Liver (tissue), 9 donors: ENCODE results near the gene RNF220. TPM values are rescaled to one million over a fixed set of nuclear protein-coding genes. Genes with fewer than 3 reads are reported as not detected.

ENCODE experiments used
- DNase-seq: peaks from one replicate; pipeline ENCODE4 v3.0.0-alpha.2; 2017; ENCODE audit warnings: low spot score
- H3K27ac ChIP-seq, 2 donors: one replicate each; pipeline ENCODE4 v1.7.0; 2013; ENCODE audit warnings: inconsistent platforms in 2 of 2, low read length in 2 of 2, control low read depth in 1 of 2, low read depth in 1 of 2, mild to moderate bottlenecking in 1 of 2
- H3K27me3 ChIP-seq, 4 donors: one replicate each; pipeline versions ENCODE4 v1.6.1 to v1.7.0; 2013; ENCODE audit warnings: low read length in 3 of 4, inconsistent platforms in 1 of 4, mild to moderate bottlenecking in 1 of 4, moderate library complexity in 1 of 4; ENCODE audit not compliant: control insufficient read depth in 4 of 4, insufficient read depth in 4 of 4
- H3K36me3 ChIP-seq, 4 donors: one replicate each; pipeline versions ENCODE4 v1.6.1 to v1.7.0; 2013; ENCODE audit warnings: low read length in 3 of 4, mild to moderate bottlenecking in 3 of 4, low read depth in 1 of 4, moderate library complexity in 1 of 4; ENCODE audit not compliant: control insufficient read depth in 4 of 4, insufficient read depth in 3 of 4
- H3K4me1 ChIP-seq, 4 donors: one replicate each; pipeline versions ENCODE4 v1.6.1 to v1.7.0; 2013; ENCODE audit warnings: low read length in 3 of 4, mild to moderate bottlenecking in 3 of 4, moderate library complexity in 1 of 4; ENCODE audit not compliant: control insufficient read depth in 4 of 4, insufficient read depth in 4 of 4
- H3K4me3 ChIP-seq, 3 donors: one replicate each; pipeline versions ENCODE4 v1.6.1 to v1.7.0; 2013; ENCODE audit warnings: low read length in 3 of 3, control low read depth in 1 of 3, low read depth in 1 of 3, mild to moderate bottlenecking in 1 of 3
- H3K9ac ChIP-seq, 2 donors: one replicate each; pipeline ENCODE4 v1.7.0; 2013; ENCODE audit warnings: low read length in 2 of 2, mild to moderate bottlenecking in 2 of 2, moderate library complexity in 2 of 2, control low read depth in 1 of 2, low read depth in 1 of 2
- H3K9me3 ChIP-seq, 4 donors: one replicate each; pipeline versions ENCODE4 v1.6.1 to v1.7.0; 2013; ENCODE audit warnings: low read length in 3 of 4; ENCODE audit not compliant: control insufficient read depth in 4 of 4
- ATF3 ChIP-seq: IDR thresholded peaks from 2 replicates; pipeline ENCODE4 v1.6.1; 2016; ENCODE audit warnings: antibody characterized with exemption
- CTCF ChIP-seq: fragments of 150-350 bp; IDR thresholded peaks from 2 replicates; pipeline ENCODE4 v1.5.1; 2017; ENCODE audit warnings: improper control_type of control experiment, low read depth, low read length; ENCODE audit not compliant: missing input control
- EGR1 ChIP-seq, 2 donors: IDR thresholded peaks; 2 replicates each; pipeline ENCODE4 v1.6.1; 2016 to 2018; ENCODE audit warnings: antibody characterized with exemption in 2 of 2, low read depth in 2 of 2
- FOXA1 ChIP-seq: IDR thresholded peaks from 2 replicates; pipeline ENCODE4 v1.6.1; 2016; ENCODE audit warnings: antibody characterized with exemption
- FOXA2 ChIP-seq: IDR thresholded peaks from 2 replicates; pipeline ENCODE4 v1.6.1; 2016; ENCODE audit warnings: antibody characterized with exemption
- GABPA ChIP-seq, 2 donors: IDR thresholded peaks in 1 of 2; conservative IDR thresholded peaks in 1 of 2; 2 replicates each; pipeline ENCODE4 v1.6.1; 2016; ENCODE audit warnings: antibody characterized with exemption in 2 of 2, mild to moderate bottlenecking in 1 of 2, moderate library complexity in 1 of 2
- HNF4A ChIP-seq, 2 donors: conservative IDR thresholded peaks; 2 replicates each; pipeline ENCODE4 v1.6.1; 2016; ENCODE audit warnings: antibody characterized with exemption in 2 of 2, mild to moderate bottlenecking in 2 of 2
- HNF4G ChIP-seq: IDR thresholded peaks from 2 replicates; pipeline ENCODE4 v1.6.1; 2016; ENCODE audit warnings: antibody characterized with exemption
- RXRA ChIP-seq, 2 donors: IDR thresholded peaks; 2 replicates each; pipeline ENCODE4 v1.6.1; 2017 to 2018; ENCODE audit warnings: antibody characterized with exemption in 2 of 2, mild to moderate bottlenecking in 1 of 2
- TAF1 ChIP-seq: conservative IDR thresholded peaks from 2 replicates; pipeline ENCODE4 v1.6.1; 2016; ENCODE audit warnings: antibody characterized with exemption, mild to moderate bottlenecking
- ZBTB33 ChIP-seq: IDR thresholded peaks from 2 replicates; pipeline ENCODE4 v1.6.1; 2016; ENCODE audit warnings: antibody characterized with exemption
- WGBS: extraction: QIAGEN DNeasy Blood & Tissue Kit; methylation state at CpG from one replicate; pipeline ENCODE4 v1.1.7; 2013; 5-methylcytosine and 5-hydroxymethylcytosine counted together
- polyA plus RNA-seq, 2 donors: library from polyadenylated mRNA; stranded (reverse) in 1 of 2; unstranded in 1 of 2; fragments of 200-250 nt in 1 of 2; fragments of >200 nt in 1 of 2; fragmentation: Nextera tagmentation in 1 of 2; extraction: Ambion mirVana in 1 of 2; gene quantifications; one replicate each; pipeline versions ENCODE4 v1.2.1 to v1.2.3, GENCODE V29; 2013 to 2015
- total RNA-seq, 2 donors: library from RNA; depleted of rRNA; stranded (reverse); fragments of >200 nt; gene quantifications; one replicate each; pipeline ENCODE4 v1.2.3, GENCODE V29; 2014
- TF ChIP-seq, protein P1 (sequence below): IDR thresholded peaks from 2 replicates; pipeline ENCODE4 v1.6.1; 2016; ENCODE audit warnings: antibody characterized with exemption, mild to moderate bottlenecking
- donor health status: healthy.
- donor health status: healthy.
- donor health status: healthy.
- donor health status: healthy.
- donor health status: healthy.

The RNF220 gene
- total and polyA plus RNA-seq, 4 donors = 18.2 to 35.8 (median 26.1) TPM

DNA sequence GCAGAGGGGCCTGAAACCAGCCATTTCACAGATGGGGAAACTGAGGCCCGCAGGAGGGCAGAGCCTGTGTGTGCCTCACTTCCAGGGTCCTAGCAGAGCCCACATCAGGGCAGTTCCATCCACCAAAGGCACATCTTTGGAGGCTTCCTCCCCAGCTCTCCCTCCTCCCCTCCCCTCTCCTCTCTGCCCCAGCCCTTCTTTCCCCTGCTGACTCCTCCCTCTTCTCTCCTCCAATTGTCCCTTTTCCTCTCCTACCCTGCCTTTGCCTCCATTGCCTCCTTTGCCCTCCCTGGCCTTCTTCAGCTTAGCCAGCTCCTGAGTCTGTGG, 212.6 kb downstream of the RNF220 start:
- no peaks in the 10 kb centered on the region for H3K9me3 ChIP-seq
- peaks cover 0 to 10% (median 8%) of the 10 kb centered on the region in 4 donors for H3K4me1 ChIP-seq
- TF ChIP-seq FOXA2 (no peak), GABPA (IDR thresholded peaks at IDR 0.05 in 1 of 2, conservative IDR thresholded peaks at IDR 0.05 in 1 of 2) (no peak), CTCF (no peak), FOXA1 (no peak), HNF4G (no peak)
- H3K36me3 ChIP-seq = no peaks in the 10 kb centered on the region
- WGBS = 78% methylated on average over 1 of the region's 1 CpG
- no peak overlapping the region for H3K9ac ChIP-seq
- H3K27ac ChIP-seq = no peak overlapping the region
- H3K27me3 ChIP-seq = no peaks in the 10 kb centered on the region
- H3K4me3 ChIP-seq = no peak overlapping the region
- no peak for DNase-seq

GRCh38 chr1:44619261-44619900, 214.3 kb downstream of the RNF220 start:
- 78% methylated on average over 12 of the region's 12 CpGs for WGBS
- DNase-seq = no peak
- TF ChIP-seq TAF1 (no peak), EGR1 (IDR thresholded peaks at IDR 0.05; ENCODE audit: low read depth in 2 of 2) (no peak), GABPA (IDR thresholded peaks at IDR 0.05 in 1 of 2, conservative IDR thresholded peaks at IDR 0.05 in 1 of 2) (no peak), RXRA (IDR thresholded peaks at IDR 0.05) (no peak)
- no peak overlapping the region for H3K27ac ChIP-seq
- H3K4me1 ChIP-seq = peaks cover 0 to 10% (median 8%) of the 10 kb centered on the region in 4 donors
- H3K36me3 ChIP-seq = no peaks in the 10 kb centered on the region
- no peaks in the 10 kb centered on the region for H3K27me3 ChIP-seq
- H3K4me3 ChIP-seq = no peak overlapping the region
- no peaks in the 10 kb centered on the region for H3K9me3 ChIP-seq
- no peak overlapping the region for H3K9ac ChIP-seq

DNA sequence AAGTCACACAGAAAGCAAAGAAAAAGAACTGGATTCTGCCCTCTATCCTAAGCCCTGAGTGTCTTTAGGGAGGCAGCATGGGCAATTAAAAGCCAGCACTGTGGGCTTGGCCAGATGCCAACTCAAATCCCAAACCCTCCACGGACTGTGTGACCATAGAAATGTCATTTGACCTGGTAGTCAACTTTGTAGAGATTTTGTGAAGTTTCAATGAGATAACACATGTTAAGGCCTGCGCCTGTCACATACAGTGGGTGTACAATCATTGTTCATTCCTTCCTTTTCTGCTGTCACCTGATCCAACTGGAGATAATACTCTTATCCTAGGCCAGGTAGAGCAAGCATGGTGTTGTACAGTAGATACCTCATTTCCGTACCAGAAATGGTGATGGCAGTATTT, 215.0 kb downstream of the RNF220 start:
- H3K27me3 ChIP-seq = no peaks in the 10 kb centered on the region
- no peaks in the 10 kb centered on the region for H3K9me3 ChIP-seq
- H3K27ac ChIP-seq = no peak overlapping the region
- DNase-seq = no peak
- TF ChIP-seq GABPA (IDR thresholded peaks at IDR 0.05 in 1 of 2, conservative IDR thresholded peaks at IDR 0.05 in 1 of 2) (no peak), ATF3 (no peak), ZBTB33 (no peak), HNF4A (conservative IDR thresholded peaks at IDR 0.05) (no peak)
- TF ChIP-seq, protein P1, sequence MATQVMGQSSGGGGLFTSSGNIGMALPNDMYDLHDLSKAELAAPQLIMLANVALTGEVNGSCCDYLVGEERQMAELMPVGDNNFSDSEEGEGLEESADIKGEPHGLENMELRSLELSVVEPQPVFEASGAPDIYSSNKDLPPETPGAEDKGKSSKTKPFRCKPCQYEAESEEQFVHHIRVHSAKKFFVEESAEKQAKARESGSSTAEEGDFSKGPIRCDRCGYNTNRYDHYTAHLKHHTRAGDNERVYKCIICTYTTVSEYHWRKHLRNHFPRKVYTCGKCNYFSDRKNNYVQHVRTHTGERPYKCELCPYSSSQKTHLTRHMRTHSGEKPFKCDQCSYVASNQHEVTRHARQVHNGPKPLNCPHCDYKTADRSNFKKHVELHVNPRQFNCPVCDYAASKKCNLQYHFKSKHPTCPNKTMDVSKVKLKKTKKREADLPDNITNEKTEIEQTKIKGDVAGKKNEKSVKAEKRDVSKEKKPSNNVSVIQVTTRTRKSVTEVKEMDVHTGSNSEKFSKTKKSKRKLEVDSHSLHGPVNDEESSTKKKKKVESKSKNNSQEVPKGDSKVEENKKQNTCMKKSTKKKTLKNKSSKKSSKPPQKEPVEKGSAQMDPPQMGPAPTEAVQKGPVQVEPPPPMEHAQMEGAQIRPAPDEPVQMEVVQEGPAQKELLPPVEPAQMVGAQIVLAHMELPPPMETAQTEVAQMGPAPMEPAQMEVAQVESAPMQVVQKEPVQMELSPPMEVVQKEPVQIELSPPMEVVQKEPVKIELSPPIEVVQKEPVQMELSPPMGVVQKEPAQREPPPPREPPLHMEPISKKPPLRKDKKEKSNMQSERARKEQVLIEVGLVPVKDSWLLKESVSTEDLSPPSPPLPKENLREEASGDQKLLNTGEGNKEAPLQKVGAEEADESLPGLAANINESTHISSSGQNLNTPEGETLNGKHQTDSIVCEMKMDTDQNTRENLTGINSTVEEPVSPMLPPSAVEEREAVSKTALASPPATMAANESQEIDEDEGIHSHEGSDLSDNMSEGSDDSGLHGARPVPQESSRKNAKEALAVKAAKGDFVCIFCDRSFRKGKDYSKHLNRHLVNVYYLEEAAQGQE = no peak
- 90% methylated on average over 3 of the region's 3 CpGs for WGBS
- H3K36me3 ChIP-seq = no peaks in the 10 kb centered on the region
- no peak overlapping the region for H3K4me3 ChIP-seq
- no peak overlapping the region for H3K9ac ChIP-seq
- peaks cover 0 to 10% (median 8%) of the 10 kb centered on the region in 4 donors for H3K4me1 ChIP-seq
